GM18519 (cell line): ENCODE results near the gene NHERF1.

Experiments used
- ATAC-seq: cut with Tn5 transposase; IDR thresholded peaks from one replicate; pipeline ENCODE4 v1.9.1; 2021; ENCODE audit warnings: mild to moderate bottlenecking, moderate library complexity; ENCODE audit not compliant: unreplicated experiment, low FRiP score

The NHERF1 gene

GRCh38 chr17:74780443-74781238, 32.2 kb downstream of the NHERF1 start:
- ATAC-seq = no peak

- ATAC-seq = no peak
Measured at GRCh38 chr17:74782571-74782970, 34.1 kb downstream of the NHERF1 start.

GRCh38 chr17:74784125-74784810, 35.8 kb downstream of the NHERF1 start:
- ATAC-seq = no peak

GRCh38 chr17:74785096-74785980, 36.9 kb downstream of the NHERF1 start:
- ATAC-seq = no peak

GRCh38 chr17:74785981-74786360, 37.5 kb downstream of the NHERF1 start:
- ATAC-seq = no peak

- ATAC-seq = no peak
Measured at GRCh38 chr17:74786431-74787055, 38.1 kb downstream of the NHERF1 start.

- ATAC-seq = no peak
Measured at GRCh38 chr17:74790161-74791058, 42.0 kb downstream of the NHERF1 start.

- no peak for ATAC-seq
Measured at GRCh38 chr17:74792586-74793105, 44.2 kb downstream of the NHERF1 start.

- no peak for ATAC-seq
Measured at GRCh38 chr17:74795327-74796020, 47.0 kb downstream of the NHERF1 start.

- ATAC-seq = no peak
Measured at GRCh38 chr17:74796211-74796610, 47.8 kb downstream of the NHERF1 start.

- no peak for ATAC-seq
Measured at GRCh38 chr17:74796866-74797265, 48.4 kb downstream of the NHERF1 start.

GRCh38 chr17:74797824-74798223, 49.4 kb downstream of the NHERF1 start:
- ATAC-seq = no peak

GRCh38 chr17:74798239-74798707, 49.8 kb downstream of the NHERF1 start:
- ATAC-seq = no peak

GRCh38 chr17:74799097-74799496, 50.7 kb downstream of the NHERF1 start:
- no peak for ATAC-seq

- ATAC-seq = no peak
Measured at GRCh38 chr17:74800531-74800930, 52.1 kb downstream of the NHERF1 start.

GRCh38 chr17:74801896-74802295, 53.5 kb downstream of the NHERF1 start:
- no peak for ATAC-seq

- ATAC-seq = no peak
Measured at GRCh38 chr17:74803388-74803930, 55.0 kb downstream of the NHERF1 start.

GRCh38 chr17:74803971-74804370, 55.5 kb downstream of the NHERF1 start:
- ATAC-seq = no peak
